Calu3 (cell line): ENCODE data around the gene ACSS2. TPM values are rescaled to one million over a fixed set of nuclear protein-coding genes. Genes with fewer than 3 reads are reported as not detected.

Source experiments
- BruUV-seq: library from RNA; stranded (reverse); fragments of 400-500 nt; replicated peaks from 2 replicates; lab custom pipeline; 2021; lab: Mats Ljungman, UMichigan
- CTCF ChIA-PET: fragments of 300-600 bp; sonication (Branson Sonifier 250); formaldehyde crosslinking; loops from one replicate; lab custom pipeline; 2022; ENCODE audit warnings: antibody characterized with exemption; lab: Charles Lee
- DNase-seq: peaks from one replicate; pipeline ENCODE4 v3.0.0; 2022
- H3K27ac Mint-ChIP-seq: one replicate; pipeline ENCODE4 v1.8.0; 2022; ENCODE audit warnings: mixed read lengths; ENCODE audit not compliant: unreplicated experiment
- H3K27me3 Mint-ChIP-seq: one replicate; pipeline ENCODE4 v1.8.0; 2022; ENCODE audit warnings: mixed read lengths; ENCODE audit not compliant: unreplicated experiment
- H3K36me3 Mint-ChIP-seq: one replicate; pipeline ENCODE4 v1.8.0; 2022; ENCODE audit warnings: mild to moderate bottlenecking, moderate library complexity, mixed read lengths; ENCODE audit not compliant: insufficient read depth, unreplicated experiment
- H3K4me1 Mint-ChIP-seq: one replicate; pipeline ENCODE4 v1.8.0; 2022; ENCODE audit warnings: mild to moderate bottlenecking, low read depth, mixed read lengths; ENCODE audit not compliant: unreplicated experiment
- H3K4me3 Mint-ChIP-seq: one replicate; pipeline ENCODE4 v1.8.0; 2022; ENCODE audit warnings: mild to moderate bottlenecking, low read depth, moderate library complexity, mixed read lengths; ENCODE audit not compliant: unreplicated experiment
- H3K9me3 Mint-ChIP-seq: one replicate; pipeline ENCODE4 v1.8.0; 2022; ENCODE audit warnings: low read depth, mixed read lengths; ENCODE audit not compliant: unreplicated experiment
- CTCF ChIP-seq: fragments of 200-600 bp; IDR thresholded peaks from one replicate; pipeline ENCODE4 v1.8.0; 2022; ENCODE audit warnings: antibody characterized with exemption; ENCODE audit not compliant: unreplicated experiment
- intact Hi-C: fragments of 100-400 bp; cut with micrococcal nuclease; formaldehyde crosslinking; loops from one replicate; pipeline ENCODE4 v1.10.0; 2022; ENCODE audit not compliant: unreplicated experiment
- total RNA-seq: library from RNA; stranded (reverse); gene quantifications from 2 replicates; pipeline ENCODE4 v1.2.3, GENCODE V29; 2022

ACSS2 gene
- total RNA-seq, 1 experiment from 2014 or later = 34.9 TPM

- intact Hi-C loops = loop anchor here (10.0 kb wide), 1 partner anchor 223 kb away; the partner anchor contains the start of gene TRPC4AP
- no peak overlapping the region for H3K4me3 Mint-ChIP-seq
- H3K27me3 Mint-ChIP-seq = peaks cover 51% of the 10 kb centered on the region
- H3K36me3 Mint-ChIP-seq = peaks cover 23% of the 10 kb centered on the region
- no peak for DNase-seq
- peaks cover 50% of the 10 kb centered on the region for H3K4me1 Mint-ChIP-seq
- no TSS peak for BruUV-seq
- TF ChIP-seq CTCF = no peak
- H3K27ac Mint-ChIP-seq = no peak overlapping the region
- CTCF ChIA-PET = interaction anchor here (0.6 to 5.9 kb wide), 2 partner anchors 84 to 180 kb away, joined by 6 to 107 read pairs; partner anchors contain the start of genes GSS and MYH7B
- no peaks in the 10 kb centered on the region for H3K9me3 Mint-ChIP-seq
Observed at GRCh38 chr20:34871320-34871926, 5.0 kb upstream of the ACSS2 start.

GRCh38 chr20:34871966-34872621 lies 4.3 kb upstream of the ACSS2 start:
- intact Hi-C loops = loop anchor here (10.0 kb wide), 1 partner anchor 223 kb away; the partner anchor contains the start of gene TRPC4AP
- H3K27me3 Mint-ChIP-seq = peaks cover 51% of the 10 kb centered on the region
- no peaks in the 10 kb centered on the region for H3K9me3 Mint-ChIP-seq
- H3K4me1 Mint-ChIP-seq = peaks cover 50% of the 10 kb centered on the region
- CTCF ChIA-PET = interaction anchor here (0.6 to 5.9 kb wide), 4 partner anchors 14 to 180 kb away, joined by 3 to 107 read pairs (median 5); partner anchors contain the start of genes GSS and MYH7B
- H3K27ac Mint-ChIP-seq = peak overlapping the region; percentile 15
- peak overlapping the region; percentile 67 for H3K4me3 Mint-ChIP-seq
- H3K36me3 Mint-ChIP-seq = peaks cover 30% of the 10 kb centered on the region
- TSS peak; percentile 17 for BruUV-seq
- TF ChIP-seq CTCF = no peak
- no peak for DNase-seq

- H3K4me3 Mint-ChIP-seq = peak within 1 kb of the TSS; percentile 67
- intact Hi-C loops = loop anchor here (10.0 kb wide), 1 partner anchor 222 kb away; the partner anchor contains the start of gene TRPC4AP
- TF ChIP-seq CTCF = peak; percentile 78
- CTCF ChIA-PET = interaction anchor here (0.7 to 5.9 kb wide), 5 partner anchors 8 to 83 kb away, joined by 3 to 107 read pairs (median 3); partner anchors contain the start of genes GSS and MYH7B
- no TSS peak for BruUV-seq
- H3K4me1 Mint-ChIP-seq = peaks cover 50% of the 10 kb centered on the region
- peak within 1 kb of the TSS; percentile 73 for H3K27ac Mint-ChIP-seq
- DNase-seq = peak; percentile 91
- peaks cover 32% of the 10 kb centered on the region for H3K36me3 Mint-ChIP-seq
- H3K27me3 Mint-ChIP-seq = peaks cover 51% of the 10 kb centered on the region
- H3K9me3 Mint-ChIP-seq = no peaks in the 10 kb centered on the region
Observed at GRCh38 chr20:34872622-34873224, 3.7 kb upstream of the ACSS2 start, which contains the start of gene GGT7. Gene GGT7, minus strand, starts transcription at chr20:34872856. Its CDS starts 41 bp downstream, at chr20:34872815.

GRCh38 chr20:34873583-34874093 lies 2.8 kb upstream of the ACSS2 start:
- peaks cover 32% of the 10 kb centered on the region for H3K36me3 Mint-ChIP-seq
- intact Hi-C loops = loop anchor here (1.0 to 10.0 kb wide), 3 partner anchors 83 to 221 kb away; partner anchors contain the start of gene TRPC4AP
- no peaks in the 10 kb centered on the region for H3K9me3 Mint-ChIP-seq
- H3K4me3 Mint-ChIP-seq = peak overlapping the region; percentile 67
- CTCF ChIA-PET = interaction anchor here (0.6 to 5.9 kb wide), 21 partner anchors 9 to 393 kb away, joined by 3 to 107 read pairs (median 5); partner anchors contain the start of genes GSS and MYH7B
- no peak for TF ChIP-seq CTCF
- no TSS peak for BruUV-seq
- DNase-seq = no peak
- peaks cover 51% of the 10 kb centered on the region for H3K27me3 Mint-ChIP-seq
- peaks cover 50% of the 10 kb centered on the region for H3K4me1 Mint-ChIP-seq
- H3K27ac Mint-ChIP-seq = peak overlapping the region; percentile 73
